HEK293 (cell line): ENCODE data around the gene LTO1.
A peak's percentile ranks its signal among the peaks of the same experiment; 100 is the strongest.

Experiments used
- CTCF ChIA-PET: fragments of 350-600 bp; formaldehyde crosslinking; extraction: SDS; loops from one replicate; lab custom pipeline; 2021; ENCODE audit warnings: antibody characterized with exemption; lab: Yijun Ruan, JAX
- POLR2A ChIA-PET: fragments of 300-600 bp; formaldehyde crosslinking; extraction: SDS; loops from one replicate; lab custom pipeline; 2020; ENCODE audit warnings: antibody characterized with exemption, inconsistent platforms; lab: Yijun Ruan, JAX
- H3K27ac ChIP-seq: fragments of 200-500 bp; sonication (Bioruptor generic); 2 replicates; pipeline ENCODE4 v1.5.1; 2014; ENCODE audit warnings: low read depth, low read length, control low read depth, inconsistent platforms; ENCODE audit errors: extremely low read depth
- H3K36me3 ChIP-seq, 2 experiments: fragments of 200-500 bp in 1 of 2; sonication (Bioruptor generic) in 1 of 2; 1 replicate in 1 of 2; 2 replicates in 1 of 2; pipeline ENCODE4 v1.5.1; 2014 to 2017; ENCODE audit warnings: inconsistent platforms in 2 of 2, low read length in 2 of 2; ENCODE audit not compliant: control insufficient read depth in 2 of 2, insufficient read depth in 1 of 2
- H3K4me1 ChIP-seq: fragments of 200-500 bp; sonication (Bioruptor generic); 2 replicates; pipeline ENCODE4 v1.5.1; 2014; ENCODE audit warnings: mild to moderate bottlenecking, low read length, inconsistent platforms; ENCODE audit not compliant: control insufficient read depth, insufficient read depth
- H3K4me3 ChIP-seq: 2 replicates; pipeline ENCODE4 v1.5.1; 2011; ENCODE audit warnings: low read depth, mild to moderate bottlenecking, control low read depth, low read length, moderate library complexity
- H3K9me3 ChIP-seq: fragments of 200-500 bp; sonication (Bioruptor generic); 2 replicates; pipeline ENCODE4 v1.5.1; 2014; ENCODE audit warnings: low read depth, low read length, inconsistent platforms; ENCODE audit not compliant: control insufficient read depth, insufficient read depth
- BCL11B ChIP-seq: fragments of 450-650 bp; formaldehyde crosslinking; IDR thresholded peaks from 2 replicates; pipeline ENCODE4 v1.5.1; 2016; ENCODE audit warnings: low read depth, missing biosample characterization, missing genetic modification characterization
- EGR2 ChIP-seq: fragments of 450-650 bp; formaldehyde crosslinking; IDR thresholded peaks from 2 replicates; pipeline ENCODE4 v1.5.1; 2016; ENCODE audit warnings: low read depth, missing biosample characterization, missing genetic modification characterization
- GLI2 ChIP-seq: fragments of 450-650 bp; formaldehyde crosslinking; IDR thresholded peaks from 2 replicates; pipeline ENCODE4; 2017; ENCODE audit warnings: missing biosample characterization, missing genetic modification characterization, low read depth, borderline replicate concordance
- GLIS1 ChIP-seq: fragments of 450-650 bp; formaldehyde crosslinking; IDR thresholded peaks from 2 replicates; pipeline ENCODE4 v1.5.1; 2016; ENCODE audit warnings: missing biosample characterization, missing genetic modification characterization
- GLIS2 ChIP-seq: fragments of 450-650 bp; formaldehyde crosslinking; IDR thresholded peaks from 2 replicates; pipeline ENCODE4 v1.5.1; 2016; ENCODE audit warnings: missing biosample characterization, missing genetic modification characterization
- KLF1 ChIP-seq: fragments of 450-650 bp; formaldehyde crosslinking; IDR thresholded peaks from 2 replicates; pipeline ENCODE4 v1.5.1; 2016; ENCODE audit warnings: missing biosample characterization, missing genetic modification characterization
- KLF17 ChIP-seq: fragments of 450-650 bp; formaldehyde crosslinking; IDR thresholded peaks from 2 replicates; pipeline ENCODE4 v1.5.1; 2016; ENCODE audit warnings: missing biosample characterization, missing genetic modification characterization
- KLF9 ChIP-seq: fragments of 450-650 bp; formaldehyde crosslinking; IDR thresholded peaks from 2 replicates; pipeline ENCODE4 v1.5.1; 2016; ENCODE audit warnings: missing biosample characterization, missing genetic modification characterization, low read depth
- MEIS1 ChIP-seq: sonication (generic); formaldehyde crosslinking; IDR thresholded peaks from 2 replicates; pipeline ENCODE4 v1.8.1; 2022; ENCODE audit warnings: missing genetic modification reagents, mild to moderate bottlenecking, borderline replicate concordance
- REPIN1 ChIP-seq: fragments of 450-650 bp; formaldehyde crosslinking; IDR thresholded peaks from 2 replicates; pipeline ENCODE4 v1.5.1; 2017; ENCODE audit warnings: missing biosample characterization, missing genetic modification characterization, low read depth
- ZBTB1 ChIP-seq: fragments of 450-650 bp; formaldehyde crosslinking; IDR thresholded peaks from 2 replicates; pipeline ENCODE4 v1.5.1; 2016; ENCODE audit warnings: missing biosample characterization, missing genetic modification characterization
- ZBTB20 ChIP-seq: fragments of 450-650 bp; formaldehyde crosslinking; IDR thresholded peaks from 2 replicates; pipeline ENCODE4 v1.5.1; 2016; ENCODE audit warnings: missing biosample characterization, missing genetic modification characterization
- ZBTB21 ChIP-seq: fragments of 450-650 bp; formaldehyde crosslinking; IDR thresholded peaks from 2 replicates; pipeline ENCODE4 v1.5.1; 2017; ENCODE audit warnings: missing biosample characterization, missing genetic modification characterization
- ZBTB48 ChIP-seq: fragments of 450-650 bp; formaldehyde crosslinking; IDR thresholded peaks from 2 replicates; pipeline ENCODE4 v1.5.1; 2016; ENCODE audit warnings: missing biosample characterization, missing genetic modification characterization
- ZFHX2 ChIP-seq: fragments of 450-650 bp; formaldehyde crosslinking; conservative IDR thresholded peaks from 2 replicates; pipeline ENCODE4 v1.5.1; 2016; ENCODE audit warnings: missing biosample characterization, missing genetic modification characterization
- ZNF169 ChIP-seq: fragments of 450-650 bp; formaldehyde crosslinking; IDR thresholded peaks from 2 replicates; pipeline ENCODE4 v1.5.1; 2016; ENCODE audit warnings: missing biosample characterization, missing genetic modification characterization
- ZNF175 ChIP-seq: fragments of 450-650 bp; formaldehyde crosslinking; IDR thresholded peaks from 2 replicates; pipeline ENCODE4 v1.5.1; 2016; ENCODE audit warnings: missing biosample characterization, missing genetic modification characterization
- ZNF398 ChIP-seq: fragments of 450-650 bp; formaldehyde crosslinking; IDR thresholded peaks from 2 replicates; pipeline ENCODE4 v1.5.1; 2017; ENCODE audit warnings: missing biosample characterization, missing genetic modification characterization
- ZNF423 ChIP-seq: fragments of 450-650 bp; formaldehyde crosslinking; IDR thresholded peaks from 2 replicates; pipeline ENCODE4 v1.5.1; 2016; ENCODE audit warnings: missing biosample characterization, missing genetic modification characterization
- ZNF548 ChIP-seq: fragments of 450-650 bp; formaldehyde crosslinking; IDR thresholded peaks from 2 replicates; pipeline ENCODE4 v1.5.1; 2016; ENCODE audit warnings: missing biosample characterization, missing genetic modification characterization
- ZNF585B ChIP-seq: fragments of 450-650 bp; formaldehyde crosslinking; IDR thresholded peaks from 2 replicates; pipeline ENCODE4 v1.5.1; 2016; ENCODE audit warnings: missing biosample characterization, missing genetic modification characterization
- ZNF629 ChIP-seq: fragments of 450-650 bp; formaldehyde crosslinking; IDR thresholded peaks from 2 replicates; pipeline ENCODE4 v1.5.1; 2017; ENCODE audit warnings: missing biosample characterization, missing genetic modification characterization
- ZNF76 ChIP-seq: fragments of 450-650 bp; formaldehyde crosslinking; IDR thresholded peaks from 2 replicates; pipeline ENCODE4; 2016; ENCODE audit warnings: low read depth, missing biosample characterization, missing genetic modification characterization, borderline replicate concordance
- ZNF791 ChIP-seq: fragments of 450-650 bp; formaldehyde crosslinking; IDR thresholded peaks from 2 replicates; pipeline ENCODE4 v1.5.1; 2016; ENCODE audit warnings: missing biosample characterization, missing genetic modification characterization
- TF ChIP-seq, protein P1 (sequence below): fragments of 450-650 bp; formaldehyde crosslinking; IDR thresholded peaks from 2 replicates; pipeline ENCODE4 v1.5.1; 2016; ENCODE audit warnings: missing biosample characterization, missing genetic modification characterization

Gene LTO1

GRCh38 chr11:69703768-69704507 is 28.8 kb upstream of the LTO1 start, which contains the start of gene FGF19:
Gene FGF19 (minus strand): TSS chr11:69704022. CDS start chr11:69703876, 146 bp downstream.
- H3K4me1 ChIP-seq: 0 out of 2 replicates have a peak, but pooled peaks cover 6% of the 10 kb centered on the region
- H3K36me3 ChIP-seq: no peaks in the 10 kb centered on the region
- TF ChIP-seq GLIS1 (peak; percentile 57; the same call in 1 of the 2 replicates), GLIS2 (tag by site-specific recombination) (peak; percentile 80), ZBTB20 (tag by site-specific recombination) (peak; percentile 27; the same call in 1 of the 2 replicates), ZNF398 (tag by site-specific recombination) (no peak), ZBTB21 (tag by site-specific recombination) (no peak), ZNF169 (no peak), ZNF629 (tag by site-specific recombination) (no peak), ZNF423 (tag by site-specific recombination) (no peak), ZNF585B (no peak), KLF1 (peak; percentile 33; the same call in 1 of the 2 replicates), ZBTB1 (tag by site-specific recombination) (no peak), BCL11B (tag by site-specific recombination) (no peak), ZFHX2 (tag by site-specific recombination) (peak; percentile 67), EGR2 (tag by site-specific recombination) (0 out of 2 replicates have a peak, but pooled peaks have one; percentile 23), KLF9 (tag by site-specific recombination) (no peak)
- TF ChIP-seq, all 188 proteins: peak for 6
- H3K9me3 ChIP-seq: no peaks in the 10 kb centered on the region
- CTCF ChIA-PET: interaction anchor here (0.6 to 2.6 kb wide), 16 partner anchors 7 to 1577 kb away, joined by 3 to 13 read pairs (median 4); no protein-coding TSS in a partner anchor
- POLR2A ChIA-PET: no interaction called here
- H3K27ac ChIP-seq: no peak within 1 kb of the TSS
- peak within 1 kb of the TSS; percentile 30 for H3K4me3 ChIP-seq

- H3K4me1 ChIP-seq: 0 out of 2 replicates have a peak, but pooled peaks cover 6% of the 10 kb centered on the region
- ChIA-PET CTCF (no interaction called here), POLR2A (no interaction called here)
- no peak overlapping the region for H3K4me3 ChIP-seq
- no peaks in the 10 kb centered on the region for H3K36me3 ChIP-seq
- H3K27ac ChIP-seq: no peak overlapping the region
- H3K9me3 ChIP-seq: no peaks in the 10 kb centered on the region
- no peak for TF ChIP-seq ZNF629 (tag by site-specific recombination)
- no peak for TF ChIP-seq MEIS1 (CRISPR knock-in tag)
- no peak for TF ChIP-seq ZNF76 (tag by site-specific recombination)
- TF ChIP-seq, protein P1, sequence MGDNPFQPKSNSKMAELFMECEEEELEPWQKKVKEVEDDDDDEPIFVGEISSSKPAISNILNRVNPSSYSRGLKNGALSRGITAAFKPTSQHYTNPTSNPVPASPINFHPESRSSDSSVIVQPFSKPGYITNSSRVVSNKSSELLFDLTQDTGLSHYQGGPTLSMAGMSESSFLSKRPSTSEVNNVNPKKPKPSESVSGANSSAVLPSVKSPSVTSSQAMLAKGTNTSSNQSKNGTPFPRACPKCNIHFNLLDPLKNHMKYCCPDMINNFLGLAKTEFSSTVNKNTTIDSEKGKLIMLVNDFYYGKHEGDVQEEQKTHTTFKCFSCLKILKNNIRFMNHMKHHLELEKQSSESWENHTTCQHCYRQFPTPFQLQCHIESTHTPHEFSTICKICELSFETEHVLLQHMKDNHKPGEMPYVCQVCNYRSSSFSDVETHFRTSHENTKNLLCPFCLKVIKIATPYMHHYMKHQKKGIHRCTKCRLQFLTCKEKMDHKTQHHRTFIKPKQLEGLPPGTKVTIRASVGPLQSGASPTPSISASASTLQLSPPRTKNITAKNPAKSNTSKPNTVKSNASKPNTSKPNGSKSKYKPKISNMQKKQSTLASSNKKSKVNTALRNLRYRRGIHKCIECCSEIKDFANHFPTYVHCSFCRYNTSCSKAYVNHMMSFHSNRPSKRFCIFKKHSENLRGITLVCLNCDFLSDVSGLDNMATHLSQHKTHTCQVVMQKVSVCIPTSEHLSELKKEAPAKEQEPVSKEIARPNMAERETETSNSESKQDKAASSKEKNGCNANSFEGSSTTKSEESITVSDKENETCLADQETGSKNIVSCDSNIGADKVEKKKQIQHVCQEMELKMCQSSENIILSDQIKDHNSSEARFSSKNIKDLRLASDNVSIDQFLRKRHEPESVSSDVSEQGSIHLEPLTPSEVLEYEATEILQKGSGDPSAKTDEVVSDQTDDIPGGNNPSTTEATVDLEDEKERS (tag by site-specific recombination): no peak
- no peak for TF ChIP-seq ZNF175
- TF ChIP-seq REPIN1 (tag by site-specific recombination): no peak
- no peak for TF ChIP-seq ZBTB48 (tag by site-specific recombination)
- TF ChIP-seq GLI2 (tag by site-specific recombination): no peak
- no peak for TF ChIP-seq ZNF548 (tag by site-specific recombination)
- no peak for TF ChIP-seq KLF17 (tag by site-specific recombination)
- TF ChIP-seq ZNF791 (tag by site-specific recombination): no peak
These were observed 28.3 kb upstream of the LTO1 start for GRCh38 chr11:69703453-69703767.
